Measurements from ENCODE around the gene KLRG1. TPM values are rescaled to one million over a fixed set of nuclear protein-coding genes. Genes with fewer than 3 reads are reported as not detected.

KLRG1 gene
- total and polyA plus RNA-seq, 2 of the 8 experiments (the other 6 are each of a cell fraction or from before 2014, with no cell fraction given), result 7.9 to 12.8 TPM

DNA sequence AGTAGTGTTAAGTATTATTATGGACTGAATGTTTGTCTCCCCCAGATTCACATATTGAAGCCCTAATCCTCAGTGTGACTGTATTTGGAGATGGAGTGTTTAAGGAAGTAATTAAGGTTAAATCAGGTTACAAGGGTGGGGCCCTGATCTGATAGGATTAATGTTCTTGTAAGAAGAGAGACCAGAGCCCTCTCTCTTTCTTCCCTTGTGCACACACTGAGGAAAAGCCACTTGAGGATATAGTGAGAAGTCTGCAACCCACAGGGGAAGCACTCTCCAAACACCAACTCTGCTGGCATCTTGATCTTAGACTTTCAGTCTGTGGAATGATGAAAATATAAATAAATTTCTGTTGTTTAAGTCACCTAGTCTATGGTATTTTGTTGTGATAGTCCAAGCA is 2.2 kb upstream of the KLRG1 start (continued):
- no peak for TF ChIP-seq RNF2 (IDR thresholded peaks at IDR 0.05; ENCODE audit: borderline replicate concordance, low read depth, low read length, missing control alignments, poor library complexity, severe bottlenecking)
- no peak for TF ChIP-seq SIX5 (IDR thresholded peaks at IDR 0.05; ENCODE audit: low read depth, low read length)
- TF ChIP-seq CBX5 (IDR thresholded peaks at IDR 0.05; ENCODE audit: low read depth, low read length), result no peak

Data from H1 (cell line).